GM12878 (cell line): Measurements from ENCODE around the gene ZNF619. TPM values are rescaled to one million over a fixed set of nuclear protein-coding genes. Genes with fewer than 3 reads are reported as not detected.
A peak's percentile ranks its signal among the peaks of the same experiment; 100 is the strongest.

ENCODE experiments used
- ATAC-seq: fragments of 200-7000 bp; cut with Tn5 transposase; 3 replicates; pipeline ENCODE4 v1.9.1; 2020; ENCODE audit warnings: mild to moderate bottlenecking, moderate library complexity
- Bru-seq: library from RNA; stranded (reverse); fragments of 400-500 nt; gene quantifications from one replicate; lab custom pipeline; 2021; lab: Mats Ljungman, UMichigan
- BruChase-seq, 2 experiments: library from RNA; stranded (reverse); fragments of 400-500 nt; gene quantifications; one replicate each; lab custom pipeline; 2021; lab: Mats Ljungman, UMichigan
- BruUV-seq: library from RNA; stranded (reverse); fragments of 400-500 nt; replicated peaks from 2 replicates; lab custom pipeline; 2021; lab: Mats Ljungman, UMichigan
- CTCF ChIA-PET: fragments of 300-600 bp; sonication (Branson Sonifier 250); formaldehyde crosslinking; extraction: SDS; loops from one replicate; lab custom pipeline; 2021; ENCODE audit warnings: inconsistent platforms; lab: Yijun Ruan, JAX
- POLR2A ChIA-PET: fragments of 350-600 bp; formaldehyde crosslinking; extraction: SDS; loops from one replicate; lab custom pipeline; 2021; ENCODE audit warnings: inconsistent platforms; lab: Charles Lee
- RAD21 ChIA-PET: fragments of 300-600 bp; sonication (Branson Sonifier 250); formaldehyde crosslinking; loops from one replicate; lab custom pipeline; 2023; ENCODE audit warnings: antibody characterized with exemption; ENCODE audit not compliant: unreplicated experiment; lab: Charles Lee
- SMC1A ChIA-PET: fragments of 300-600 bp; sonication (Branson Sonifier 250); formaldehyde crosslinking; loops from one replicate; lab custom pipeline; 2023; ENCODE audit not compliant: unreplicated experiment, uncharacterized antibody; lab: Charles Lee
- DNase-seq: peaks from one replicate; pipeline ENCODE4 v3.0.0-alpha.2; 2011; ENCODE audit warnings: low read depth, low spot score
- FAIRE-seq: peaks from 3 replicates; lab custom pipeline; 2011; peaks lifted over from hg19 to GRCh38; lab: Jason Lieb, UNC
- H2AFZ ChIP-seq: 2 replicates; pipeline ENCODE4 v1.6.0; 2011; ENCODE audit warnings: low read depth, low read length, control low read depth; ENCODE audit not compliant: control insufficient read depth
- H3K27ac ChIP-seq: 2 replicates; pipeline ENCODE4 v1.5.1; 2011; ENCODE audit warnings: control low read depth; ENCODE audit not compliant: control insufficient read depth, insufficient read depth
- H3K27me3 ChIP-seq, 2 experiments: replicated peaks in 1 of 2; 2 replicates each; pipeline versions ENCODE4 v1.6.0 to v1.6.1; 2011; ENCODE audit warnings: low read length in 1 of 2; ENCODE audit not compliant: control insufficient read depth in 2 of 2, insufficient read depth in 2 of 2
- H3K36me3 ChIP-seq, 2 experiments: 2 replicates each; pipeline ENCODE4 v1.5.1; 2011; ENCODE audit warnings: low read length in 1 of 2; ENCODE audit not compliant: control insufficient read depth in 2 of 2, insufficient read depth in 2 of 2
- H3K4me1 ChIP-seq: 2 replicates; pipeline ENCODE4 v1.6.1; 2011; ENCODE audit warnings: mild to moderate bottlenecking, low read length, moderate library complexity, mixed read lengths; ENCODE audit not compliant: control insufficient read depth, insufficient read depth
- H3K4me2 ChIP-seq: 2 replicates; pipeline ENCODE4 v1.6.0; 2011; ENCODE audit warnings: control low read depth; ENCODE audit not compliant: control insufficient read depth, insufficient read depth
- H3K4me3 ChIP-seq: fragments of 200-600 bp; sonication (generic); 2 replicates; pipeline ENCODE4 v1.5.1; 2016
- H3K79me2 ChIP-seq: 2 replicates; pipeline ENCODE4 v1.6.0; 2011; ENCODE audit warnings: low read length; ENCODE audit not compliant: control insufficient read depth, insufficient read depth
- H3K9ac ChIP-seq: 2 replicates; pipeline ENCODE4 v1.8.0; 2011; ENCODE audit warnings: low read length, control low read depth, mixed read lengths; ENCODE audit not compliant: control insufficient read depth, insufficient read depth
- H3K9me3 ChIP-seq: replicated peaks from 3 replicates; pipeline ENCODE4 v1.5.1; 2011; ENCODE audit warnings: mild to moderate bottlenecking, low read length; ENCODE audit not compliant: control insufficient read depth, insufficient read depth
- H4K20me1 ChIP-seq: 2 replicates; pipeline ENCODE4 v1.6.0; 2011; ENCODE audit not compliant: control insufficient read depth, insufficient read depth
- EED ChIP-seq: sonication (generic); IDR thresholded peaks from 2 replicates; pipeline ENCODE4 v1.6.1; 2016; ENCODE audit warnings: antibody characterized with exemption, low read depth
- EZH2 ChIP-seq: IDR thresholded peaks from 2 replicates; pipeline ENCODE4 v1.6.1; 2012; ENCODE audit warnings: low read depth, mild to moderate bottlenecking, control low read depth, inconsistent platforms, low read length, borderline replicate concordance; ENCODE audit not compliant: control insufficient read depth
- NBN ChIP-seq: fragments of 450-650 bp; IDR thresholded peaks from 2 replicates; pipeline ENCODE4 v1.6.1; 2016
- NR2F1 ChIP-seq: fragments of 450-650 bp; conservative IDR thresholded peaks from 2 replicates; pipeline ENCODE4 v1.6.1; 2017; ENCODE audit warnings: mild to moderate bottlenecking
- PAX8 ChIP-seq: fragments of 450-650 bp; IDR thresholded peaks from 2 replicates; pipeline ENCODE4 v1.6.1; 2017; ENCODE audit warnings: mild to moderate bottlenecking, moderate library complexity
- POU2F2 ChIP-seq: IDR thresholded peaks from 3 replicates; pipeline ENCODE4 v1.6.1; 2011; ENCODE audit warnings: low read depth, mild to moderate bottlenecking, low read length, borderline replicate concordance
- RELB ChIP-seq: fragments of 450-650 bp; IDR thresholded peaks from 2 replicates; pipeline ENCODE4 v1.6.1; 2017; ENCODE audit warnings: low read depth, mild to moderate bottlenecking, moderate library complexity
- RFX5 ChIP-seq: IDR thresholded peaks from 2 replicates; pipeline ENCODE4 v1.6.1; 2011; ENCODE audit warnings: low read depth, low read length, improper control_type of control experiment
- SUZ12 ChIP-seq: fragments of 200-600 bp; sonication (generic); IDR thresholded peaks from one replicate; pipeline ENCODE4 v1.6.1; 2018; ENCODE audit warnings: antibody characterized with exemption, mild to moderate bottlenecking; ENCODE audit not compliant: unreplicated experiment
- TAF1 ChIP-seq: IDR thresholded peaks from 2 replicates; pipeline ENCODE4 v1.6.1; 2011; ENCODE audit warnings: mild to moderate bottlenecking, low read depth, low read length, borderline replicate concordance
- WGBS: methylation state at CpG from one replicate; pipeline ENCODE4 v1.1.6; 2016; ENCODE audit warnings: low lambda C conversion rate; ENCODE audit not compliant: insufficient replicate concordance, insufficient coverage; ENCODE audit errors: missing lambda C conversion rate; 5-methylcytosine and 5-hydroxymethylcytosine counted together
- in situ Hi-C: fragments of 300-500 bp; cut with MboI; formaldehyde crosslinking; loops from 9 replicates; pipeline ENCODE4 v1.14.3; 2018; ENCODE audit warnings: mixed read lengths
- intact Hi-C: fragments of 100-400 bp; cut with micrococcal nuclease; formaldehyde crosslinking; loops from one replicate; pipeline ENCODE4 v1.14.2; 2022; ENCODE audit not compliant: unreplicated experiment
- long read RNA-seq, 2 experiments: library from polyadenylated mRNA; unstranded; transcript quantifications; one replicate each; pipeline ENCODE4 v2.0.0, GENCODE V29; 2019 to 2020
- polyA minus RNA-seq, 3 experiments: library from RNA; depleted of rRNA, polyadenylated mRNA; stranded (reverse); fragments of >200 nt; gene quantifications; 2 replicates each; pipeline ENCODE4 v1.2.3, GENCODE V29; 2011
- polyA plus RNA-seq, 11 experiments: library from polyadenylated mRNA; depleted of rRNA in 4 of 11; unstranded in 6 of 11; stranded (reverse) in 5 of 11; fragments of >200 nt; fragmentation: Nextera tagmentation in 4 of 11; fragmentation: Illumina TruSeq in 1 of 11; extraction: Ambion mirVana in 4 of 11; extraction: Trizol in 1 of 11; gene quantifications; 1 replicate in 1 of 11; 2 replicates in 10 of 11; pipeline versions ENCODE4 v1.2.1 to v1.2.3, GENCODE V29; 2011 to 2016; ENCODE audit warnings: inconsistent platforms in 2 of 11, missing spikeins in 2 of 11, low read depth in 1 of 11
- total RNA-seq, 4 experiments: library from RNA; depleted of rRNA in 3 of 4; stranded (reverse); fragments of >200 nt in 3 of 4; fragmentation: Illumina TruSeq in 1 of 4; extraction: Trizol in 1 of 4; gene quantifications; 2 replicates each; pipeline versions ENCODE4 v1.2.1 to v1.2.3, GENCODE V29; 2013 to 2021
- TF ChIP-seq, protein P1 (sequence below): fragments of 450-650 bp; IDR thresholded peaks from 2 replicates; pipeline ENCODE4 v1.6.1; 2016; ENCODE audit warnings: mild to moderate bottlenecking, moderate library complexity, borderline replicate concordance

ZNF619 gene
- 21.4 and 24.7 TPM in 2 replicates for total RNA-seq (2013; cell fraction: nucleolus; rRNA removed)
- total RNA-seq (2014; rRNA removed) = 3.7 and 4.2 TPM in 2 replicates
- total RNA-seq (2014; rRNA removed; fragmentation: Illumina TruSeq; extraction: Trizol) = 3.8 and 4.1 TPM in 2 replicates
- 5.9 and 7.5 TPM in 2 replicates for total RNA-seq (2021)
- 1.7 TPM for polyA plus RNA-seq (2011; ENCODE audit: low read depth)
- 5.3 and 5.4 TPM in 2 replicates for polyA plus RNA-seq (2011; rRNA removed)
- 3.3 and 4.0 TPM in 2 replicates for polyA plus RNA-seq (2011; cell fraction: cytosol; rRNA removed)
- 3.2 and 4.6 TPM in 2 replicates for polyA plus RNA-seq (2011; cell fraction: nucleus; rRNA removed)
- polyA plus RNA-seq (2012) = 1.6 and 2.2 TPM in 2 replicates
- polyA plus RNA-seq (2014; fragmentation: Illumina TruSeq; extraction: Trizol) = 3.9 and 4.8 TPM in 2 replicates
- polyA plus RNA-seq (2014; fragmentation: Nextera tagmentation; extraction: Ambion mirVana) = under 1 TPM; 0.42 to 0.89 TPM
- polyA plus RNA-seq (2014; rRNA removed) = 3.7 TPM in 2 replicates
- 1 to 10 TPM; 2.6 to 2.7 TPM for polyA plus RNA-seq (2016; fragmentation: Nextera tagmentation; extraction: Ambion mirVana)
- 9.1 and 11.4 TPM in 2 replicates for polyA minus RNA-seq (2011; rRNA and poly(A)+ RNA removed)
- polyA minus RNA-seq (2011; cell fraction: cytosol; rRNA and poly(A)+ RNA removed) = 2.0 and 2.4 TPM in 2 replicates
- 3.4 and 5.5 TPM in 2 replicates for polyA minus RNA-seq (2011; cell fraction: nucleus; rRNA and poly(A)+ RNA removed)
- percentile 73 among the genes with signal in this experiment for Bru-seq, nascent RNA
- percentile 64 among the genes with signal in this experiment for BruChase-seq, experiment 1, labeled RNA remaining after a 6-hour chase
- percentile 65 among the genes with signal in this experiment for BruChase-seq, experiment 2, labeled RNA remaining after a 2-hour chase
- long read RNA-seq, experiment 1, partial matches to known transcripts = 1 of 1 reads
- long read RNA-seq, experiment 1, other reads (novel, unspliced or antisense) = 0 of 1 reads
- long read RNA-seq, experiment 2, partial matches to known transcripts = 1 of 9 reads
- long read RNA-seq, experiment 2, other reads (novel, unspliced or antisense) = 8 of 9 reads

DNA sequence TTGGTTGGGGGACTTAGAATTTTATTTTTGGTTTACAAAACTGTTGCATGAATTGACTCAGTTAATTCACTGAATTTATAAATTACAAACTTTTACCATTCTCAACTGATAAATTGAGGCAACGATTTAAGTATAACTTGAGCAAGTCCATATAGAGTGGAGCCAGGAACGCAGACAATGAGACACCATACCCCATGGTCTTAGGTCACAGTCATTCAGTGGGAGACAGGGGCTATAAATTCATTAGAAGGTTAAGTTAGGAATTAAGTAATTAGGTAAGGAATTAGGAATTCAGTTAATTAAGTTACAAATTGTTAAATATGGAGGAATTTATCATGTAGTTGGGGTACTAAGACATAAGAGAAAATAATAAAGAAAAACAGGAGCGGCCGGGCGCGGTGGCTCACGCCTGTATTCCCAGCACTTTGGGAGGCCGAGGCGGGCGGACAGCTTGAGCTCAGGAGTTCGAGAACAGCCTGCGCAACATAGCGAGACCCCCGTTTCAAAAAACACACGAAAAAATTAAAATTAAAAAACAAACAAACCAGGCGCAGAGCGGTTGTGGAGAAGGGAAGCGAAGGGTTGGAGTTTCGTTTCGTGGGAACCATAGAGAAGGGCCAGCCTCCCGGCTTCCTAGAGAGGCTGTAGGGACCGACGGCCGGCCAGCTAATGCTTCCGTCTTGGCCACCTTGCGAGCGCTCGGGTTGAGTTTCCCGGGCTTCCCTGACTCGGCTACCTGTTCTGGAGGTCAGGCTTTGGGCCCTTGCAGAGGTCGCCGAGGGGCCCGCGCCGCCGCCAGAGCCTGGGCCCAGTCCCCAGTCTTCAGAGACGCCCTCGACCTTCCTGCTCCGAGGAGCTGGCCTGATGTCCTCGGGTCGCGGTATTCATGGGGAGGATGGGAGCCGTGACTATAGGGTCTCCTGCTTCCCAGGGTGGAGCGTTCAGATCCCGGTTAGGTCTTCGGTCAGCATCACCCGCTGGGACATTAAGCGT lies at the start of gene ZNF619:
TSS of gene ZNF619 (plus strand) at position 645 of the 993 bp plus-strand sequence. CDS start 858 bp downstream, outside the sequence.
- DNase-seq = no peak
- H3K9me3 ChIP-seq = no peaks in the 10 kb centered on the region
- intact Hi-C loops (loop anchor here (2.0 to 5.0 kb wide), 2 partner anchors 20 to 46 kb away; partner anchors contain the start of genes RPL14 and ZNF621), in situ Hi-C loops (no loop called here)
- no peaks in the 10 kb centered on the region for H3K79me2 ChIP-seq
- ChIA-PET SMC1A (interaction anchor here (0.7 to 1.4 kb wide), 2 partner anchors 18 to 47 kb away, joined by 4 read pairs; partner anchors contain the start of gene ZNF621), CTCF (interaction anchor here (1.5 to 4.1 kb wide), 2 partner anchors 29 to 47 kb away, joined by 4 to 18 read pairs; partner anchors contain the start of gene ZNF620), POLR2A (interaction anchor here (0.8 to 4.1 kb wide), 5 partner anchors 19 to 49 kb away, joined by 3 to 20 read pairs (median 5); partner anchors contain the start of genes RPL14 and ZNF621), RAD21 (interaction anchor here (1.0 to 1.2 kb wide), 2 partner anchors 20 to 29 kb away, joined by 3 to 4 read pairs; partner anchors contain the start of genes RPL14 and ZNF620)
- TSS peak; percentile 98 for BruUV-seq
- 7% methylated on average over 48 of the region's 48 CpGs for WGBS
- no peaks in the 10 kb centered on the region for H4K20me1 ChIP-seq
- H2AFZ ChIP-seq = peak within 1 kb of the TSS; percentile 76
- 0 out of 2 replicates have a peak, but pooled peaks cover 2% of the 10 kb centered on the region for H3K4me1 ChIP-seq
- H3K27ac ChIP-seq = peak within 1 kb of the TSS; percentile 51
- no peaks in the 10 kb centered on the region for H3K27me3 ChIP-seq
- peaks cover 0 to 5% of the 10 kb centered on the region in 2 experiments; a peak in 1 of 4 replicates for H3K36me3 ChIP-seq
- H3K4me2 ChIP-seq = peak within 1 kb of the TSS; percentile 66
- H3K9ac ChIP-seq = peak within 1 kb of the TSS; percentile 83
- peak within 1 kb of the TSS; percentile 72 for H3K4me3 ChIP-seq
- FAIRE-seq = no peak
- peak; percentile 90 for ATAC-seq
- TF ChIP-seq POU2F2 (peak; percentile 48; the same call in 1 of the 3 replicates), TAF1 (peak; percentile 78; the same call in 1 of the 2 replicates), RFX5 (no peak), EZH2 (no peak), EED (no peak), PAX8 (0 out of 2 replicates have a peak, but pooled peaks have one; percentile 30), SUZ12 (no peak), NBN (0 out of 2 replicates have a peak, but pooled peaks have one; percentile 43), NR2F1 (0 out of 2 replicates have a peak, but pooled peaks have one; percentile 59), RELB (peak; percentile 49; the same call in 1 of the 2 replicates)
- TF ChIP-seq, protein P1, sequence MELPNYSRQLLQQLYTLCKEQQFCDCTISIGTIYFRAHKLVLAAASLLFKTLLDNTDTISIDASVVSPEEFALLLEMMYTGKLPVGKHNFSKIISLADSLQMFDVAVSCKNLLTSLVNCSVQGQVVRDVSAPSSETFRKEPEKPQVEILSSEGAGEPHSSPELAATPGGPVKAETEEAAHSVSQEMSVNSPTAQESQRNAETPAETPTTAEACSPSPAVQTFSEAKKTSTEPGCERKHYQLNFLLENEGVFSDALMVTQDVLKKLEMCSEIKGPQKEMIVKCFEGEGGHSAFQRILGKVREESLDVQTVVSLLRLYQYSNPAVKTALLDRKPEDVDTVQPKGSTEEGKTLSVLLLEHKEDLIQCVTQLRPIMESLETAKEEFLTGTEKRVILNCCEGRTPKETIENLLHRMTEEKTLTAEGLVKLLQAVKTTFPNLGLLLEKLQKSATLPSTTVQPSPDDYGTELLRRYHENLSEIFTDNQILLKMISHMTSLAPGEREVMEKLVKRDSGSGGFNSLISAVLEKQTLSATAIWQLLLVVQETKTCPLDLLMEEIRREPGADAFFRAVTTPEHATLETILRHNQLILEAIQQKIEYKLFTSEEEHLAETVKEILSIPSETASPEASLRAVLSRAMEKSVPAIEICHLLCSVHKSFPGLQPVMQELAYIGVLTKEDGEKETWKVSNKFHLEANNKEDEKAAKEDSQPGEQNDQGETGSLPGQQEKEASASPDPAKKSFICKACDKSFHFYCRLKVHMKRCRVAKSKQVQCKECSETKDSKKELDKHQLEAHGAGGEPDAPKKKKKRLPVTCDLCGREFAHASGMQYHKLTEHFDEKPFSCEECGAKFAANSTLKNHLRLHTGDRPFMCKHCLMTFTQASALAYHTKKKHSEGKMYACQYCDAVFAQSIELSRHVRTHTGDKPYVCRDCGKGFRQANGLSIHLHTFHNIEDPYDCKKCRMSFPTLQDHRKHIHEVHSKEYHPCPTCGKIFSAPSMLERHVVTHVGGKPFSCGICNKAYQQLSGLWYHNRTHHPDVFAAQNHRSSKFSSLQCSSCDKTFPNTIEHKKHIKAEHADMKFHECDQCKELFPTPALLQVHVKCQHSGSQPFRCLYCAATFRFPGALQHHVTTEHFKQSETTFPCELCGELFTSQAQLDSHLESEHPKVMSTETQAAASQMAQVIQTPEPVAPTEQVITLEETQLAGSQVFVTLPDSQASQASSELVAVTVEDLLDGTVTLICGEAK = peak; percentile 72
